Activated CD8-positive, alpha-beta memory T cell treated with anti-CD3 and anti-CD28 coated beads for 24 hours (primary cell): Measurements from ENCODE around the gene BCKDHA.

ENCODE experiments used
- DNase-seq: peaks from one replicate; pipeline ENCODE4 v3.0.0-alpha.2; 2020

Gene BCKDHA

GRCh38 chr19:41397086-41398049 lies at the start of gene BCKDHA, which contains the start of gene EXOSC5:
Gene BCKDHA, plus strand, starts transcription at chr19:41397818. Its CDS starts 10 bp downstream, at chr19:41397828.
Gene EXOSC5, minus strand, starts transcription at chr19:41397359. Its CDS starts 31 bp downstream, at chr19:41397328.
- peak; percentile 98 for DNase-seq

- DNase-seq = peak; percentile 69
Observed at GRCh38 chr19:41350735-41351338, 46.8 kb upstream of the BCKDHA start.

- peak; percentile 93 for DNase-seq
Observed at GRCh38 chr19:41351339-41352245, 46.0 kb upstream of the BCKDHA start.

- DNase-seq = no peak
Observed at GRCh38 chr19:41352279-41352608, 45.4 kb upstream of the BCKDHA start.

- peak; percentile 92 for DNase-seq
Observed at GRCh38 chr19:41352609-41353465, 44.8 kb upstream of the BCKDHA start.

- peak; percentile 97 for DNase-seq
Observed at GRCh38 chr19:41353466-41354342, 43.9 kb upstream of the BCKDHA start, which contains the start of gene TGFB1. Gene TGFB1, minus strand, starts transcription at chr19:41353922. Its CDS starts 878 bp downstream, at chr19:41353044.

GRCh38 chr19:41354343-41354953 lies 43.2 kb upstream of the BCKDHA start:
- DNase-seq = peak; percentile 68

GRCh38 chr19:41355035-41355434 lies 42.6 kb upstream of the BCKDHA start:
- DNase-seq = no peak

- DNase-seq = peak; percentile 69
Observed at GRCh38 chr19:41355802-41356201, 41.8 kb upstream of the BCKDHA start.

GRCh38 chr19:41356984-41357739 lies 40.5 kb upstream of the BCKDHA start:
- peak; percentile 76 for DNase-seq

GRCh38 chr19:41357746-41358145 lies 39.9 kb upstream of the BCKDHA start:
- no peak for DNase-seq

- DNase-seq = no peak
Observed at GRCh38 chr19:41359741-41360140, 37.9 kb upstream of the BCKDHA start.

- DNase-seq = no peak
Observed at GRCh38 chr19:41362143-41362847, 35.3 kb upstream of the BCKDHA start.

- no peak for DNase-seq
Observed at GRCh38 chr19:41363371-41363752, 34.3 kb upstream of the BCKDHA start.

GRCh38 chr19:41363753-41364523 lies 33.7 kb upstream of the BCKDHA start, which contains the start of gene B9D2:
Gene B9D2, minus strand, starts transcription at chr19:41364149. Its CDS starts 630 bp downstream, at chr19:41363519.
- peak; percentile 99 for DNase-seq

- no peak for DNase-seq
Observed at GRCh38 chr19:41364524-41365391, 32.9 kb upstream of the BCKDHA start.

GRCh38 chr19:41366089-41366488 lies 31.5 kb upstream of the BCKDHA start:
- no peak for DNase-seq
